Muscle of leg (tissue), 11 donors: ENCODE data around the gene ANKRD39. TPM values are rescaled to one million over a fixed set of nuclear protein-coding genes. Genes with fewer than 3 reads are reported as not detected.
"Not testable (repeated sequence)": the region's sequence is repeated elsewhere in the genome, so short reads cannot be mapped to it uniquely, and the experiment has no call there.

Experiments used
- DNase-seq: peaks from one replicate; pipeline ENCODE4 v3.0.0; 2013
- H3K27ac ChIP-seq: one replicate; pipeline ENCODE4 v1.5.1; 2013; ENCODE audit warnings: mild to moderate bottlenecking, low read length, control low read depth
- H3K27me3 ChIP-seq: one replicate; pipeline ENCODE4 v1.6.1; 2013; ENCODE audit warnings: low read length; ENCODE audit not compliant: control insufficient read depth, insufficient read depth
- H3K36me3 ChIP-seq: one replicate; pipeline ENCODE4 v1.6.1; 2013; ENCODE audit warnings: low read length; ENCODE audit not compliant: control insufficient read depth, insufficient read depth
- H3K4me1 ChIP-seq: one replicate; pipeline ENCODE4 v1.6.1; 2013; ENCODE audit warnings: low read length; ENCODE audit not compliant: control insufficient read depth, insufficient read depth
- H3K4me3 ChIP-seq: one replicate; pipeline ENCODE4 v1.5.1; 2013; ENCODE audit warnings: low read length, control low read depth
- H3K9me3 ChIP-seq: replicated peaks from 2 replicates; pipeline ENCODE4 v1.6.1; 2013; ENCODE audit warnings: low read depth, low read length; ENCODE audit not compliant: control insufficient read depth
- whole genome bisulfite sequencing: methylation state at CpG from one replicate; pipeline ENCODE4 v1.1.5; 2013; ENCODE audit warnings: missing lambda C conversion rate; ENCODE audit not compliant: insufficient coverage; 5-methylcytosine and 5-hydroxymethylcytosine counted together
- polyA plus RNA-seq, 8 donors: library from polyadenylated mRNA; unstranded; fragments of 120-200 nt; gene quantifications; one replicate each; pipeline versions ENCODE4 v1.2.1 to v1.2.3, GENCODE V29; 2013; ENCODE audit warnings: inconsistent platforms in 1 of 8, low replicate concordance in 1 of 8; ENCODE audit not compliant: insufficient read length in 8 of 8, insufficient read depth in 1 of 8
- total RNA-seq: library from RNA; stranded (reverse); fragments of 120-200 nt; gene quantifications from one replicate; pipeline ENCODE4 v1.2.4, GENCODE V29; 2013

The ANKRD39 gene
- total and polyA plus RNA-seq, 9 donors, result 5.9 to 7.7 (median 7.0) TPM

GRCh38 chr2:96866149-96866548, 8.3 kb upstream of the ANKRD39 start:
- H3K4me3 ChIP-seq, result no peak overlapping the region
- 62% methylated on average over 13 of the region's 14 CpGs for WGBS
- peaks cover 63% of the 10 kb centered on the region for H3K36me3 ChIP-seq
- no peaks in the 10 kb centered on the region for H3K9me3 ChIP-seq
- no peak for DNase-seq
- H3K4me1 ChIP-seq, result peaks cover 33% of the 10 kb centered on the region
- peaks cover 7% of the 10 kb centered on the region for H3K27me3 ChIP-seq
- H3K27ac ChIP-seq, result no peak overlapping the region

- no peak for DNase-seq
- 93% methylated on average over 8 of the region's 16 CpGs for WGBS
- Histone ChIP-seq H3K27ac (no peak overlapping the region), H3K4me3 (no peak overlapping the region), H3K27me3 (peaks cover 3% of the 10 kb centered on the region), H3K4me1 (peaks cover 28% of the 10 kb centered on the region), H3K36me3 (peaks cover 68% of the 10 kb centered on the region), H3K9me3 (no peaks in the 10 kb centered on the region)
Observed at GRCh38 chr2:96865654-96866053, 7.8 kb upstream of the ANKRD39 start.

- peaks cover 29% of the 10 kb centered on the region for H3K4me1 ChIP-seq
- H3K36me3 ChIP-seq, result peaks cover 76% of the 10 kb centered on the region
- no peak overlapping the region for H3K27ac ChIP-seq
- H3K27me3 ChIP-seq, result no peaks in the 10 kb centered on the region
- no peak overlapping the region for H3K4me3 ChIP-seq
- 83% methylated on average over 21 of the region's 25 CpGs for WGBS
- DNase-seq, result no peak
- no peaks in the 10 kb centered on the region for H3K9me3 ChIP-seq
Observed at GRCh38 chr2:96864343-96865091, 6.7 kb upstream of the ANKRD39 start.

- no peak for DNase-seq
- Histone ChIP-seq H3K4me3 (no peak overlapping the region), H3K27me3 (no peaks in the 10 kb centered on the region), H3K4me1 (peaks cover 37% of the 10 kb centered on the region), H3K9me3 (no peaks in the 10 kb centered on the region), H3K27ac (no peak overlapping the region), H3K36me3 (peaks cover 76% of the 10 kb centered on the region)
- 83% methylated on average over 10 of the region's 19 CpGs for WGBS
Observed at GRCh38 chr2:96863575-96864342, 5.9 kb upstream of the ANKRD39 start.

- H3K4me3 ChIP-seq, H3K9me3 ChIP-seq, H3K27me3 ChIP-seq, H3K27ac ChIP-seq, DNase-seq: not testable (repeated sequence)
- 81% methylated on average over 2 of the region's 4 CpGs for WGBS
- Histone ChIP-seq H3K36me3 (peaks cover 76% of the 10 kb centered on the region), H3K4me1 (peaks cover 39% of the 10 kb centered on the region)
Observed at GRCh38 chr2:96863056-96863455, 5.2 kb upstream of the ANKRD39 start.

- H3K9me3 ChIP-seq, result no peaks in the 10 kb centered on the region
- peaks cover 59% of the 10 kb centered on the region for H3K36me3 ChIP-seq
- 90% methylated on average over 17 of the region's 17 CpGs for WGBS
- no peak overlapping the region for H3K27ac ChIP-seq
- H3K4me3 ChIP-seq, result no peak overlapping the region
- no peak for DNase-seq
- H3K27me3 ChIP-seq, result no peaks in the 10 kb centered on the region
- H3K4me1 ChIP-seq, result peaks cover 30% of the 10 kb centered on the region
Observed at GRCh38 chr2:96861074-96861473, 3.3 kb upstream of the ANKRD39 start.

- no peak overlapping the region for H3K4me3 ChIP-seq
- no peak for DNase-seq
- H3K4me1 ChIP-seq, result peaks cover 29% of the 10 kb centered on the region
- 78% methylated on average over 25 of the region's 38 CpGs for WGBS
- H3K27me3 ChIP-seq, result no peaks in the 10 kb centered on the region
- peaks cover 51% of the 10 kb centered on the region for H3K36me3 ChIP-seq
- H3K9me3 ChIP-seq, result no peaks in the 10 kb centered on the region
- H3K27ac ChIP-seq, result peak overlapping the region; percentile 20
Observed at GRCh38 chr2:96860065-96861029, 2.5 kb upstream of the ANKRD39 start.

- Histone ChIP-seq H3K27me3 (no peaks in the 10 kb centered on the region), H3K27ac (peak overlapping the region; percentile 59), H3K4me3 (no peak overlapping the region), H3K36me3 (peaks cover 45% of the 10 kb centered on the region), H3K4me1 (peaks cover 29% of the 10 kb centered on the region), H3K9me3 (no peaks in the 10 kb centered on the region)
- DNase-seq, result no peak
- WGBS, result 30% methylated on average over 2 of the region's 4 CpGs
Observed at GRCh38 chr2:96859681-96860064, 1.9 kb upstream of the ANKRD39 start.

GRCh38 chr2:96859099-96859649, 1.4 kb upstream of the ANKRD39 start:
- no peaks in the 10 kb centered on the region for H3K27me3 ChIP-seq
- peak; percentile 61 for DNase-seq
- H3K9me3 ChIP-seq, result no peaks in the 10 kb centered on the region
- H3K27ac ChIP-seq, result peak overlapping the region; percentile 67
- peaks cover 29% of the 10 kb centered on the region for H3K4me1 ChIP-seq
- H3K36me3 ChIP-seq, result peaks cover 40% of the 10 kb centered on the region
- WGBS, result 10% methylated on average over 6 of the region's 11 CpGs
- H3K4me3 ChIP-seq, result no peak overlapping the region
